HG02571 (cell line): ENCODE data around the gene ANKMY1.
"Not testable (repeated sequence)": the region's sequence is repeated elsewhere in the genome, so short reads cannot be mapped to it uniquely, and the experiment has no call there.

Source experiments
- ATAC-seq: cut with Tn5 transposase; IDR thresholded peaks from one replicate; pipeline ENCODE4 v1.9.1; 2021; ENCODE audit warnings: mild to moderate bottlenecking, moderate library complexity; ENCODE audit not compliant: unreplicated experiment

The ANKMY1 gene

DNA sequence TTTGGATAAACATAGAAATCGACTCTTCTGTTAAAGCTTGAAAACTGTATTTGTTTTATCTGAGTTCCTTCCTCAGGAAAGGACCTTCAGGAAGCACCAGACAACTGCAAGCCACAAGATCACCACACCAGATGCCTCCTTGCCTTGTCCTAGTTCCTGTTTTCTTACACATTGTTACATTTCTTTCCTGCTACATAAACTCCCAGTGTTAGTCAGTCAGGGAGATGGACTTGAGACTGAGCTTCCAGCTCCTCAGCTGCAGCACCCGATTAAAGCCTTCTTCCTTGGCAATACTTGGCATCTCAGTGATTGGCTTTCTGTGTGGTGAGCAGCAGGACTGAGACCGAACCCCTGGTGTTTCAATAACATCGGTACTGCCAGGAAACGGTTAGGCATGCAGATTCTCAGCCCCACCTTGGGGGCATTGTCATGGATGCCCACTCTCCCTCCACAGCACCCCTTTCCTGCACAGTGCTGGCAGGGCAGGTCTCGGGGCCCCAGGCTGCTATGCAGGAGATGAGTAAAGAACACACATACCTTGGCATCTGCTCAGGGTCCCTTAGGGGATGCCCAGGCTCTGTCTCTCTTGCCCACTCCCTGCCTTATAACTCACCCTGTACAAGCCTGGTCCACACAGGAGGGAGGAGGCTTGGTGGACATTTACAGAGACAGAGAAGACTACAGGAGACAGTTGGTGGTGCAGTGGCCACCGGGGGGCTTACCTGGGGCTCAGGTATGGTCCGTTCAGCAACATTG is 32.6 kb downstream of the ANKMY1 start:
- ATAC-seq = no peak

DNA sequence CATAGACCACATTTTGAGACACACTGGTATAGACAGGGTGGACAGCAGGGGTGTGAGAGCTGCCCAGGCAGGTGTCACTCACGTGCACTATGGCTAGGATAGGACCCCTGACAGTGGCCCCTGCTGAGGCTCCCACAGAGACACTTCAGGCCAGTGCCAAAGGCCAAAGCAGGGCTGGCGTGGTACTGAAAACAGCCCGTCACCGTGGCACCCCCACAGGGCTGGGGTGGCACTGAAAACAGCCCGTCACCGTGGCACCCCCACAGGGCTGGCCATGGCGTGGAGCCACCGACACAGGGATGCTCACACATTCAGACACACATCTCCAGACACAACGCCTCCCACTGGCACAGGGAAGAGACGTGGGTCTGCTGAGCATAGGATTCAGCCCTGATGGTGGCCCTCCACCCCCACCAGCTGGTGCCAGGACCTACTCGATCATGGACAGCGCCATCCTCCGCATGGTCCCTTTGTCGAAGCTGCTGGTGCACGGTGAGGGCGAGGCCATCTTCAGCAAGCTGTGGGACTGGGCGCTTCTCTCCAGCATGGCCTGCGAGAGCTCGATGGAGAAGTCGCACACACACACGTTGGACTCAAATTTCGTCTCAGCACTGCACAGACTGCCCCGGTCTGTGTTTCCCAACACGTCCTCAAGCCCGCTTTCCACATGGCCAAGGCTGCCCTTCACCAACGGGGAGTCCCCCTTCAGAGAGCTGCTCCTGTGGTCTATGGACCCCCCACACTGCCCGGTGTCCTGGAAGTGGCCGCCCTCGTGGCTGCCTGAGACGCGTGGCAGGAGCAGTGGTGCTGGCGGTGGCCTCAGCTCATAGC is 34.1 kb downstream of the ANKMY1 start:
- no peak for ATAC-seq

DNA sequence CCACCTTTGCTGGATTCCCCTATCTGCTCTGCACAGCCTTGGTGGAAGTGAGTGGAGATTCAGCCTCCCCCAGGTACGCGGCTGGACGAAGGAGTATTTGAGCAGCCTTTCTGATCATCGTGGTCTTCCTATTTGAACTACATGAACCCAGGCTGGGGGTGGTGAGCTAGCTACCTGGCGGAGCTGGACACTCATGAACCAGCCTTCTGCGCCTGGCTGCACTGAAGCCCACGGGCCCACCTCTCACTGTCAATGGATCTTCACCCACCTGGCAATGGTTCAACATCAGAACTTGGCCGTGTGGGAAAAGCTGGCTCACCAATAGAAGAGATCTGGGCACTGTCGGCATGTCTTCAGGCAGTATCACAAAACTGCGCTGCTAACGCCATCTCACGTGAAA is 35.4 kb downstream of the ANKMY1 start:
- no peak for ATAC-seq

DNA sequence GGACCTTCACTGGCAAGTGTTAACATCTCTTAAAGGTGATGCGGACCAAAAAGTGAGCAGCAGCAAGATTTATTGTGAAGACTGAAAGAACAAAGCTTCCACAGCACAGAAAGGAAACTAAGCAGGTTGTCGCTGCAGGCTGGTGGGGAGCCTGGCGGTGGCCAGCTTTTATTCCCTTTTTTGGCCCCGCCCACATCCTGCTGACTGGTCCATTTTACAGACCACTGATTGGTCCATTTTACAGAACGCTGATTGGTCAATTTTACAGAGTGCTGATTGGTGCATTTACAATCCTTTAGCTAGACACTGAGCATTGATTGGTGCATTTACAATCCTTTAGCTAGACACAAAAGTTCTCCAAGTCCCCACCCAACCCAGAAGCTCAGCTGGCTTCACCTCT is 35.9 kb downstream of the ANKMY1 start:
- ATAC-seq = not testable (repeated sequence)

DNA sequence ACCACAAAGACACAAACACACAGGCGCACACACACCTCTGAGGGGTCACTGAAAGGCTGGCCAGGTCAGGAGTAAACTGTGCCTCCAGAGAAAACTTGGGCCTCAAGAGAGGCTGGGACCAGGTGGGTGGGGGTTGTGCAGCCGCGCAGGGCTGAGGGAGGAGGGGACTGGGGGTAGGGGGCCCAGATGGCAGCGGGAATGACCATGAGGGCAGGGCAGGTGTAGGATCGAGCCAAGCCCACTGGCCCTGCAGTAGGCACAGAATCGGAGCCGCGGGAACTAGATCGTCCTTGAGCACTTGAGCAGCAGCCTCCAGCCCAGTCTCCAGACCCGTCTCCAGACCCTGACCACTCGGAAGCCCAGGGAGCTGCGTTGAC is 36.8 kb downstream of the ANKMY1 start:
- no peak for ATAC-seq

DNA sequence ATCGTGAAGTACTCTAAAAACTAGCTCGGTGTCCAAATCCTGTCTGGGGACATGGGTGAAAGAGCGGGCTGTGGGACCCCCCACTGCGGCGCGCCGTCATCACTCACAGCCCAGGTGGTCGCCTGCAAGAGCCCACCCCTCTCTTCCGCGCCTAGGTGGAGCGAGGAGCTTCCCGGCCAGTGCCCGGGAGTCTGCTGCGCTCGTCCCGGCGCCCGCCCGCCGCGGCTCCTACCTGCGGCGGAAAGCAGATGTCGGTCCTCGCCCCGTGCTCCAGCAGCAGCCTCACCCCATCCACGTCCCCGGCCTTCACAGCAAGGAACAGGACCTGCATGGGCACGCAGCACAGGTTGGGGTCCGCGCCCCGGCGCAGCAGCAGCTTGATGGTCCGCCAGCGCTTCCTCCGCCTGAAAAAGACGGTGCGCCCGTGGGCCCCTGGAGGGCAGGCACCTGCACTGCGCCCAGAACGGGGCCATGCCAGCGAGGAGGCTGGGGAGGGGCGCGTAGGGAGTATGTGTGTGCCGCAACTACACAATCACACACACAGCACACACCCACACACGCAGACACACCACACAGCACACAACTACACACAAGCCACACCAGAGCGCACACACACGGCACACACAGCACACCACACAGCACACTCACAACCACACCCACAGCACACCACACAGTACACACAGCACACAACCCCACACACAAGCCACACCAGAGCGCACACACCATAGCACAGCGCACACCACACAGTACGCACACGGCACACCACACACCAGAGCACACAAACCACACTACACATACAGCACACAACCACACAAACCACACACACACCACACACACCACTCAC is 37.4 kb downstream of the ANKMY1 start:
- no peak for ATAC-seq

DNA sequence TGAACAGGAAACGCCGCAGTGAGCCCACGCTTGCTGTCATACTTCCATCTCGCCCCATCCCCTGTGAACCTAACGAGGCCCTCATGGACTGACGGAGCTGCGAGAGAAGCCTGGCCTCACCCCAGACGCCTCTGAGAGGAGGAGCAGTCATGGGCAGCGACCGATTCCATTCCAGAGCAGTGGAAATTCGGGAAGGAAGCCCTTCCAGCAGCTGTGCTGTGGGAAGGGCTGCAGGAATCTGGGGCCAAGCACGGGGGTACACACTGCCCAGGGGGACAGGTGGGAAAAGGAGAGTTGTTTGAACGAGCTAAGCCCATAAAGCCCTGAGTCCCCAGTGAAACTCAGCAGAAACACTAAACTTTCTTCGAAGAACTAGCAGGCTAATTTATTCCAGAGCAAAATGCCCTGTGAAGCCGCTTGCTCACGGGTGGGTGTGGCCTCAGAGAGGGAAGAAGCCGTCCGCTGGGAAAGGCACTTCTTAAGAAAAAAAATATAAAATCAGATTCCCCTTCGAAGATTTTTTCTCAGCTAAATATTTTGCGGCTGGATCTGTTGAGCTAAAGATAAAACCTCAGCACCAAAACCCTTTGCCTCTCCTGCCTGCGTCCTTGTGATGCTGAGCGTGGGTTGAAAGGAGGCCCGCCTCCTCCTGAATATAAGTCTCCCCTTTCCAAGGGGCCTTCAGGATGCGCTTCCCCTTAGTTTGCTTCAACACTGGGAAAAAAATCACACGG is 38.2 kb downstream of the ANKMY1 start:
- no peak for ATAC-seq

DNA sequence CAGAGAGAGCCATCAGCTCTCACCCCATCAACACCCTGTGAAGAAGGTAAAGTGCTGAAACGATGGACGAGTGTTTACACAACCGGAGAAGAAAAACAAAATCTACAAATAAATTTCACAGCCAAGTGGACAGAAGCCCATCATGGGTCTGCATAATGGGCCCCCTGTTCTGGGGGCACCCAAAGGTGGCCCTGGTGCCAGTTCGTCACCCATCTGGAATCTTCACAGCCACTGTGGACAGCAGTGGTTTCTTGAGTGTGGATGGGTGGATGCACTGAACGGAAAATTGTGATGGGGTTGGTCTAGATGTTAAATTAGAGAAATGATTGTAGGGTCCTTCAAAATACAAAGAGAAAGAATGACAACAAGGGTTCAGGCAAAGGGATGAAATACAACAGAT is 38.8 kb downstream of the ANKMY1 start:
- ATAC-seq = no peak

DNA sequence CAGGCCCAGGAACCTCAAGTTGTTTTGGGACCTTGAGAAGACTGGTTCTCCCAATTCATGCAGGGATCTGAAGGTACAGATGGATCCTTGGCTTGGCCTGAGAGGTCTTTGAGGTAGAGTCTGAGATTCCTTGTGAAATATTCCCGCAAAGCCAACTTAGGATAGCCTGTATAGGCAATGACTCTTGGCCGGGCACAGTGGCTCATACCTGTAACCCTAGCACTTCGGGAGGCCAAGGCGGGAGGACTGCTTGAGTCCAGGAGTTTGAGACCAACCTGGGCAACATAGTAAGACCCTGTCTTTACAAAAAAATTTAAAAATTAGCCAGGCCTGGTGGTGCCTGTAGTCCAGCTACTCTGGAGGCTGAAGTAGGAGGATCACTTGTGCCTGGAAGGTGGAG is 40.4 kb downstream of the ANKMY1 start:
- ATAC-seq = no peak

DNA sequence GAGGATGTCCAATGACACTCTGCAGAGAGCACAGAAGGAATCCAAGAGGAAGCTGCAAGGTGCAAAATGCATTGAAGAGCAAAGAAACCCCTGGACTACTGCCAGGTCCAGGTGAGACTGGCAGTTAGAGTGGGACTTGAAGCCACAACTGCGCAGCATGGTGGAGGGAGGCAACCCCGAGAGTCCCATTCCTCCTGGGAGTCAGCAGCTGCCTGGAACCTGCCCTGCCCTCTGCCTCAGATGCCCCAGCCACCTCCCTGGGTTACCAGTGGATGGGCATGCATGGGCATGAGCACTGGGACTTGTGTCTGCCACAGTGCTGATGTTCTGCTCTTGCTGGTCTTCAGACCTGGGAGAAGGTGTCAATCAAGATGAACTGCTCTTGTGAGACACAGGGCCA is 43.2 kb downstream of the ANKMY1 start:
- ATAC-seq = no peak

DNA sequence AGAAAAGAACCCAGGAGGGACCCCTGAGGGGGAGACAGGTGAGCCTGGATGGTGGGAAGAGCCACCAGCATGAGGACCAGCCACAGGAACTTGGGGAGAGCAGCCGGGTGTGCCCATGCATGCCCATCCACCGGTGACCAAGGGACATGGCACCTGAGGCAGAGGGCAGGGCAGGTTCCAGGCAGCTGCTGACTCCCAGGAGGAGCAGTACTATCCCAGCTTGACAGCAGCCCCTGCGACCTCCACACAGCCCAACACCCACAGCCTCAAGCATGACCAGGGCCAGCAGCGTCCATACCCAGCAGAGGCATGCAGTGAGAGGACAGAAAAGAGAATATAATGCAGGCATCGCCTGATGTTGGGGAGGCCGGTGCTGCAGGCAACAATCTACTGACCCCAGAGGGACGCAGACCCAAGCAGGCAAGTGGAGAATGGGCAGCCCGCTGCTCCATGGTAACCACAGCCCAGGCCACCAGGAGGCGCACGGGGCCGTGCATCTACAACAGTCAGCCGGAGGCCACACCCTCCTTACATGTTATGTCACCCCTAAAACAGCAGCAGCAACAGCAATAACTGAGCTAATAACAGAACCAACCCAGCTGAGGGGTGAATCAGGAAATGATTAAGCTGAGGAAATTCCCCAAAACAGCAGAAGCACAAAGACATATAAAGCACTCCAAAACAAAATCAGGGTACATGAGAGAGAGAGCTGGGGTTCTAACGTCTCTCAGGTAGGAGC is 44.1 kb downstream of the ANKMY1 start:
- ATAC-seq = peak; percentile 85

DNA sequence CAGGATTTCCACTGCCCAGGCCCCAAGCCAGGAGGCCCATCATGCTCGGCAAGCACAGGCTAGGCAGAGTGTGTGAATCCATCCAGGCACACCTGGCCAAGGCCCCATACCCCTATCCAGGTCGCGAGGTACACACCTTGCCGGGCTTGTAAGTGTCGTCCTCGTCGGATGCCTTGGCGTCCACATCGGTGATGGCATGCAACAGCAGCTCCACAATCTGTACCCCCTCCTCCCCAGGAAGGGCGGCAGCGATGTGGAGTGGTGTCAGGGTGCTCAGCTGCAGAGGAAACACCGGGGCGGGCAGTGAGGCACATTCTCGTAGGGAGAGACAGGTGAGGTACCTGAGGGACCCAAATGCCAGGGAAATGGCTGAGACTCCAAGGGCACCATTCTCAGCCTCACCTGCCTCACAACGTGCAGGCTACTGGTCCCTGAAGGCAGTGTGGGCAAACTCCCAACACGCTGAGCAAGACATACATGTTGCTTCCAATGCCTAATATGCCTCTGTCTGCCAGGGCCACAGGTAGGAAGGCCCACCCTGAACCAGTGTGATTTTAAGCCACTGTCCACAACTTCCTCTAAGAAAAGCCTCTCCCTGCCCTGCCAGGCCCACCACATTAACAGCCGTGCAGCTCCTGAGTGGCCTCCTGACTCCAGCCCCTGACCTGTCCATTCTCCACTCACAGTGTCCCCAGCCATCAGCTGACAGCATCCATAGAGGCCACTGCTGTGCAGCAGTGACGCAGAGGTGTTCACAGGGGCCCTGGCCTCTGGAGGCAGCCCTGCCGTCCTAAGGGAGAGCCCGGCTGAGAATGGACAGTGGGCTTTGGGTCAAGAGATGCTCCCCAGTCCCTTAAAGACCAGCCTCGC is 44.9 kb downstream of the ANKMY1 start:
- ATAC-seq = no peak

DNA sequence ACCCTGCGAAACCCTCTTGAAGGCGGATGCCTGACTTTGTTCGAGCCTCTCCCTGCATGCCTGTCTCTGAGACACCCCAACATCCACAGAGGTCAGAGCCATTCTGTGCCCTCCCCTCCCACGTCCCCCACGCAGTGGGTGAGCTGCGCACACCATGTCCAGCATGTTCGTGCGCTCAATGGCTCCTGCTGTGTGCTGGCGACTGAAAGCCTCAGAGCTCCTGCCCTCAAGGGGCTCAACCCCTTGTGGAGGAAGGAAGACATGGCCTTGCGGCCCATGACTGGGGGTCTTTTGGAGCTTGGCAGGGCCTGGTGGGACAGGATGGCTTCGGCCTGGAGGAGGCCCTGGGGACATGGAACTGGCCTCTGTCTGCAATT is 45.7 kb downstream of the ANKMY1 start:
- ATAC-seq = no peak

DNA sequence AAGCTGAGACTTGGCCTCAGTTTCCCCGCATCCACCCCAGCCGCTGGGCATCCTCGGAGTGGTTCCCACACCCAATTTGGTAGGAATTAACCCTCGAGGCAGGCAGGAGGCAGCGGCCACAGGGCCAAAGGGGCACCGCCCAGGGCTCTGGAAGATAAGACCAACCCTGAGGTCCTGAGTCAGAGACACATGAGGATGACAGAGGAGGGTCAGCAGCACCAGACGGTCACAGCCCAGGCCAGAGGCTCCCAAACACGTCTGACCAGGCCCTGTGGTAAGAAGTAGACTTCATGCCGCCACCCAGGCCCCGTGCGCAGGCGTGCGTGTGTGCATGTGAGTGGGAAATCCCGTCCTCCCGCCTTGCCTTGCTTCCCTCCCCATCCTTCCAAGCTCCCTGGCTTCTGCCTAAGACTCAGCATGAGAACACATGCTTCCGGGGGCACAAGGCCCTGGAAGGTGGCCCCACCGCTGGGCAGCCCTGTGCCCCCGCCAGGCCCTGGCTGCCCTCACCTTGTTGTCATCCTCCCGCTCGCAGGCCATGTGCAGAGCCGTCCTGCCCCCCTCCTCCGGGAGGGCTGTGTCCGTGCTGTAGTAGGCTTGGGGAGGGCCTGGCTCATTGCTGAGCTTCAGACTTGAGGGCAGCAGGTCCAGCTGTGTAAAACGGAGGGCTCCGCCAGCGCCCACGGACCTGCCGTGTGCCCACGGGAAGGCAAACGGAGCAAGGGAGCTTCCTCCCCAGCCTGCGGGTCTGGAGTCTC is 46.3 kb downstream of the ANKMY1 start:
- no peak for ATAC-seq

DNA sequence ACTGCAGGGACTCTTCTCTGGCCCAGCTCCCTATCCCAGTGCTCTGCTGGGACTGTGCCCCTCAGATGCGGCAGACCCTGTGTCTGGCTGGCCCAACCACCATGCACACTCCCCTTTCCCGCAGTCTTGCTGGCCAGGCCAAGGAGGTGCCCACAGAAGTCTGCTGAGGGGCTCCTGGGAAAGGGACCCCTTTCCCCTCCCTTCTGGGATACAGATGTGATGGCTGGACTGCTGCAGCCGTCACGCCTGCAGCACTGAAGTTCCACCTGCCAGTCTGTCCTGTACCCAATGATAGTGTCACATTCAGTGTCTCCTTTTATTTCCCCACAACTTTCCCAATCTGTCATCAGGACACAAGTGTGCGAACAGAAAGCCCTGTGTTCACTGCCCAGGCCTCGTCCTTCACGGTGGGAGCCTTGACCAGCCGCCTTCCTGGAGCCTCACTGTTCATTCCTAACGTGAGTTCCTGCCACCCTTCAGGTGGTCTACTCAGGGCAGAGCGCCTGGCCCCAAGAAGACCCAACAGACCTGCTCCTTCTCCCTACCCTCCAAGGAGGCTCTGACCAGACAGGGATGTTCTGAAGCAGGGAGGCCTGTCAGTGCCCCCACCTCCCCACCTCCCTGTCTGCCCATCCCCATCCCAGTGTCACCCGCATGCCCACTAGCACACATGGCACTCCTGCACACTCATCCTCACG is 47.1 kb downstream of the ANKMY1 start:
- ATAC-seq = no peak

DNA sequence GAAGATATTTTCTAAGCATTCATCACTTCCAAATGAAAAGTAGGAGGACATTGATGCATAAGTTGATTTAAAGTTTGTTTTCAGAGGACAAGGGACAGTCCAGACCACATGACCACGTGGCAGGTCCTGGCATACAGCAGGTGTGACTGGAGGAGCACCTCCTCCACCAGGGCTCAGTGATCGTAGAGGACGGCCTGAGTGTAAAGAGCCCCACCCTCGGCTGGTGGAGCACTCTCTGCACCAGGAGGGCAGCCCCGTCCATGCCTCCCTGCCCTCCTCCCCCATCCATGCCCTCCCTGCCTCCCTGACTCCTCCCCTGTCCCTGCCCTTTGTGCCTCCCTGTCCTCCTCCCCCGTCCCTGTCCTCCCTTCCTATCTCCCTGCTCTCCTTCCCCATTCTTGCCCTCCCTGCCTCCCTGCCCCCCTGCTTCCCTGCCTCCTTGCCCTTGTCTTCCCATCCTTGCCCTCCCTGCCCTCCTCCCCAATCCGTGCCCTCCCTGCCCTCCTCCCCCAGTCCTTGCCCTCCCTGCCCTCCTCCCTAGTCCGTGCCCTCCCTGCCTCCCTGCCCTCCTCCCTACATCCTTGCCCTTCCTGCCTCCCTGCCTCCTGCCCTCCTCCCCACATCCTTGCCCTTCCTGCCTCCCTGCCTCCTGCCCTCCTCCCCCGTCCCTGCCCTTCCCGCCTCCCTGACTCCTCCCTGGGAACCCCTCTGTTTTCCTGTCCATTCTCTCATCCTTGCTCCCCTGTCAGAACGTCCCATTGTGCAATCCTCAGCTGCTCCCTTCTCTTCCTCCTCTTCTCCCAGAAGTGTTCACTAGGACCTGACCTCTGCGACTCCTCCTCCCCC is 47.9 kb downstream of the ANKMY1 start:
- ATAC-seq = no peak
